SK-N-MC (cell line): Measurements from ENCODE around the gene ALKAL2.

ENCODE experiments used
- EZH2 ChIP-seq: fragments of 200-600 bp; sonication (generic); IDR thresholded peaks from one replicate; pipeline ENCODE4 v1.6.1; 2017; ENCODE audit warnings: antibody characterized with exemption
- FOXP2 ChIP-seq: optimal IDR thresholded peaks from 2 replicates; pipeline ENCODE3; 2011; ENCODE audit warnings: mild to moderate bottlenecking, moderate library complexity; ENCODE audit not compliant: insufficient read depth; ENCODE audit errors: extremely low read length, control extremely low read depth
- POLR2AphosphoS5 ChIP-seq: IDR thresholded peaks from 2 replicates; pipeline ENCODE4 v1.6.1; 2012; ENCODE audit warnings: mild to moderate bottlenecking, low read depth, low read length, borderline replicate concordance

GRCh38 chr2:278927-279320 lies 9.0 kb downstream of the ALKAL2 start:
- no peak for TF ChIP-seq POLR2AphosphoS5
- TF ChIP-seq EZH2 = no peak
- no peak for TF ChIP-seq FOXP2
